HT-29 (cell line): ENCODE measurements around the gene ABO. TPM values are rescaled to one million over a fixed set of nuclear protein-coding genes. Genes with fewer than 3 reads are reported as not detected.
"Not testable (repeated sequence)": the region's sequence is repeated elsewhere in the genome, so short reads cannot be mapped to it uniquely, and the experiment has no call there.

Experiments used
- DNase-seq: peaks from one replicate; pipeline ENCODE4 v3.0.0-alpha.2; 2015; ENCODE audit warnings: low spot score
- small RNA-seq: library from RNA; depleted of rRNA; stranded (forward); fragments of <200 nt; gene quantifications from one replicate; pipeline ENCODE3, GENCODE V24; 2014
- total RNA-seq: library from RNA; depleted of rRNA; stranded (reverse); fragments of >200 nt; shearing (Covaris generic); gene quantifications from 2 replicates; pipeline ENCODE4 v1.2.3, GENCODE V29; 2014; rRNA removed

The ABO gene
- total RNA-seq, 1 experiment from 2014 or later, result 3.1 TPM

DNA sequence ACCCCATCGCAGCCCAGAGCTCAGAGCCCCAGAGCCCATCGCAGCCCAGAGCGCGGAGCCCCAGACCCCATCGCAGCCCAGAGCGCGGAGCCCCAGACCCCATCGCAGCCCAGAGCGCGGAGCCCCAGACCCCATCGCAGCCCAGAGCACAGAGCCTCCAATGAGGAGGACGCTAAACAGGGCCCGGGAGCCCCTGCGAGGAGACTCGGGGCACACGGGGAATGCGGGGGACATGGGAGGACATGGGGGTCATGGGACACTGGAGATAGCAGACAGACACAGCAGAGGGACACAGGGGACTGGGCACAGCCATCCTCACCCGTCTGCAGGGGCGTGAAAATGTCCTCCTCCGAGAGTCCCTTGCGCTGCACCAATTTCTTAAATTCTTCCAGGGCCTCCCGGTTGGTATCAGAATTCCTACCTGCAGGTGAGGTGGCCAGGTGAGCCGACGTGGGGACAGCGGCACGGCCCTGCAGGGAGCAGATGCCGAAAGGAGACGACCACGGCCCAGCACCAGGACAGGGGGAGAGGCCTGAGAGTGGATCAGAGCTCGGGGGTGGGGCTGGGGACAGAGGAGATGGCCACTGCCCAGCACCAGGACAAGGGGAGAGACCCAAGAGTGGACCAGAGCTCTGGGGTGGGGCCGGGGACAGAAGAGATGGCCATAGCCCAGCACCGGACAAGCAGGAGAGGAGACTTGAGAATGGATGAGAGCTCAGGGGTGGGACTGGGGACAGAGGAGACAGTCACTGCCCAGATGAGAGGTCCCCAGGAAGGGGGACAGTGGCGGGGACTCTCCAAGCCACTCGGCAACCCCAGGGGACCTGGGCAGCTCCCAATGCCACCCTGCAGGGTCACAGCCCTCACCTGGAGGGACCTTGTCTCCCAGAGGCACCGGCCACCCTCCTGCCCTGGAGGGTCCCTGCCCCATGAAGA is 68.7 kb downstream of the ABO start:
- DNase-seq, result no peak

GRCh38 chr9:133205481-133205887 is 69.5 kb downstream of the ABO start:
- DNase-seq, result not testable (repeated sequence)

Small RNA genes within 50 kb of the gene (small RNA-seq; reads per million reads assigned to genes)
- not detected for gene RF00019

Other genes with a start within 250 kb of the ABO start
- gene GTF3C5, start 244.2 kb downstream of the ABO start, total RNA-seq, result 136 and 159 TPM in 2 replicates
- gene CEL, start 213.2 kb downstream of the ABO start, total RNA-seq, result 0.08 and 0.58 TPM in 2 replicates
- gene RALGDS, start 154.0 kb downstream of the ABO start, total RNA-seq, result 95.0 and 102 TPM in 2 replicates
- gene GBGT1, start 111.3 kb downstream of the ABO start, total RNA-seq, result not detected in 2 replicates
- gene OBP2B, start 66.0 kb downstream of the ABO start, total RNA-seq, result not detected in 2 replicates
- 30.4 and 32.1 TPM in 2 replicates for gene SURF6, start 61.0 kb upstream of the ABO start, total RNA-seq
- 55.0 and 58.8 TPM in 2 replicates for gene MED22, start 72.9 kb upstream of the ABO start, total RNA-seq
- gene RPL7A, start 73.0 kb upstream of the ABO start, total RNA-seq, result 2,195 and 2,237 TPM in 2 replicates
- 27.7 and 32.7 TPM in 2 replicates for gene SURF1, start 81.3 kb upstream of the ABO start, total RNA-seq
- gene SURF2, start 81.3 kb upstream of the ABO start, total RNA-seq, result 94.2 and 135 TPM in 2 replicates
- gene SURF4, start 100.9 kb upstream of the ABO start, total RNA-seq, result 297 and 299 TPM in 2 replicates
- gene STKLD1, start 101.2 kb upstream of the ABO start, total RNA-seq, result not detected in 2 replicates
- 30.7 and 32.3 TPM in 2 replicates for gene REXO4, start 142.8 kb upstream of the ABO start, total RNA-seq
- 0.39 and 1.0 TPM in 2 replicates for gene ADAMTS13, start 147.2 kb upstream of the ABO start, total RNA-seq
- 48.0 and 59.5 TPM in 2 replicates for gene CACFD1, start 184.8 kb upstream of the ABO start, total RNA-seq
- 12.5 and 14.4 TPM in 2 replicates for gene SLC2A6, start 203.9 kb upstream of the ABO start, total RNA-seq
- not detected in 2 replicates for gene MYMK, start 249.8 kb upstream of the ABO start, total RNA-seq